Upper lobe of left lung (tissue), 6 donors: ENCODE measurements around the gene ABHD17A. TPM values are rescaled to one million over a fixed set of nuclear protein-coding genes. Genes with fewer than 3 reads are reported as not detected.

Source experiments
- ATAC-seq, 2 donors: fragments of 200-7000 bp; cut with Tn5 transposase; one replicate each; pipeline ENCODE4 v1.9.1; 2022; ENCODE audit warnings: mild to moderate bottlenecking in 2 of 2, moderate library complexity in 2 of 2; ENCODE audit not compliant: low FRiP score in 2 of 2
- DNase-seq, 2 donors: peaks; one replicate each; pipeline ENCODE4 v3.0.0-alpha.2; 2019 to 2020
- H3K27ac ChIP-seq, 4 donors: fragments of 200-600 bp; sonication (generic); one replicate each; pipeline ENCODE4 v1.5.1; 2016 to 2019
- H3K27me3 ChIP-seq, 4 donors: fragments of 200-600 bp; sonication (generic); one replicate each; pipeline ENCODE4 v1.5.1; 2017 to 2019
- H3K36me3 ChIP-seq, 4 donors: fragments of 200-600 bp; sonication (generic); one replicate each; pipeline ENCODE4 v1.5.1; 2016 to 2019
- H3K4me1 ChIP-seq, 4 donors: fragments of 200-600 bp; sonication (generic); one replicate each; pipeline ENCODE4 v1.5.1; 2018 to 2019
- H3K4me3 ChIP-seq, 4 donors: fragments of 200-600 bp; sonication (generic); one replicate each; pipeline ENCODE4 v1.5.1; 2017 to 2019; ENCODE audit warnings: mild to moderate bottlenecking in 2 of 4, moderate library complexity in 1 of 4
- H3K9me3 ChIP-seq, 4 donors: fragments of 200-600 bp; sonication (generic); one replicate each; pipeline ENCODE4 v1.5.1; 2018 to 2019
- EP300 ChIP-seq, 4 donors: sonication (generic); formaldehyde crosslinking; IDR thresholded peaks; one replicate each; pipeline ENCODE4 v1.5.1; 2017; ENCODE audit warnings: antibody characterized with exemption in 4 of 4, control low read depth in 2 of 4
- POLR2A ChIP-seq, 4 donors: fragments of 450-650 bp; IDR thresholded peaks; one replicate each; pipeline ENCODE4 v1.5.1; 2016 to 2017; ENCODE audit warnings: antibody characterized with exemption in 4 of 4, mild to moderate bottlenecking in 2 of 4
- POLR2AphosphoS5 ChIP-seq, 2 donors: sonication (generic); formaldehyde crosslinking; IDR thresholded peaks; one replicate each; pipeline ENCODE4 v1.5.1; 2017; ENCODE audit warnings: antibody characterized with exemption in 2 of 2
- WGBS, 2 donors: methylation state at CpG; one replicate each; pipeline ENCODE4 v1.1.5; 2017 to 2018; 5-methylcytosine and 5-hydroxymethylcytosine counted together
- total RNA-seq, 6 donors: library from RNA; depleted of rRNA in 4 of 6; stranded (reverse); fragments of >200 nt in 4 of 6; gene quantifications; one replicate each; pipeline versions ENCODE4 v1.1.0 to v1.2.1, GENCODE V29; 2016 to 2021
- TF ChIP-seq, protein P1 (sequence below), 6 experiments: fragments of 450-650 bp in 4 of 6; fragments of 200-600 bp in 2 of 6; sonication (generic) in 2 of 6; IDR thresholded peaks; one replicate each; pipeline ENCODE4 v1.5.1; 2016 to 2019; ENCODE audit warnings: antibody characterized with exemption in 6 of 6
- donor health status: DM: no; HTN: no; CAD: no; lungs with moderate emphysema.
- donor health status: DM: no; HTN: yes; CAD: no; lungs with severe emphysema.

The ABHD17A gene
- total RNA-seq, 6 donors from 2014 or later, result 63.4 to 143 (median 108) TPM

DNA sequence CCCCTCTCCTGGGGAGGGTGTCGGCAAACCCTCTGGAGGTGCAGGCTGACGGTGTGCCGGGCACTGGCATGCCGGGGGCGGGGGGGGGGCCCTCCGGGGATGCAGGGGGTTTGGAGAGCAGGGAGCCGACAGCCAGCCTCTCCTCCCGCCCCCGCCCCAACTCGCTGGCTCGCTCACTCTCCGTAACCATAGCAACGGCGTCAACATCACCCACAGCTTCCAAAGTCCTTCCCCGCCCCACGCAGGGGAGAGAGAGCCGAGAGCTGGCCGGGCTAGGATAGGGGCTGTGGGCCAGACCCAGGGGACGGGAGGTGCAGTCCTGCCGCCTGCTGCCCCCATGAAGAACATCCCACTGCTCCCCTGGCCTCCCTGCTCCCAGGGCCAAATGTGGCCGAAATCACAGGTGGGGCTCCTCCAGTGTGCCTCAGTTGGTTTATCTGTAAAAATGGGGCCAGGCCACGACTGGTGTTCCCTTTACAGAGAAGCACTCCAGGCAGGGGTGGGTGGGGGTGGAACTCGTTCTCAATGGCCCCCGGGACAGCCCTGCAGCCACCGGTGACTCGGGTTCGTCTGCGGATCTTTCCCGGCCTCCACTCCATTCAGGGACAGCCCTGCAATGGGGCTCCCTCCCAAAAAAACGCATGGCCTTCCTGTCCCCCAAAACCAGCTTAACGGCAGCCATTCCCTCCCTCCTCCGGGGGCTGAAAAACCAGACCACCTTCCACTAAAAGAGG, 25.1 kb downstream of the ABHD17A start:
- ATAC-seq (no peak), DNase-seq (no peak)
- Histone ChIP-seq H3K4me1 (peaks cover 60 to 83% (median 76%) of the 10 kb centered on the region in 4 donors), H3K27me3 (no peaks in the 10 kb centered on the region), H3K36me3 (no peaks in the 10 kb centered on the region), H3K27ac (peak overlapping the region in 3 of 4 donors; percentile 27 to 56 (median 49)), H3K4me3 (peak overlapping the region in 1 of 4 donors; percentile 6), H3K9me3 (no peaks in the 10 kb centered on the region)
- 37 to 64% methylated on average over 16 to 26 of the region's 32 CpGs for WGBS, 2 donors
- TF ChIP-seq EP300 (IDR thresholded peaks at IDR 0.05) (no peak), POLR2A (IDR thresholded peaks at IDR 0.05) (no peak), POLR2AphosphoS5 (IDR thresholded peaks at IDR 0.05) (no peak)
- TF ChIP-seq, protein P1, sequence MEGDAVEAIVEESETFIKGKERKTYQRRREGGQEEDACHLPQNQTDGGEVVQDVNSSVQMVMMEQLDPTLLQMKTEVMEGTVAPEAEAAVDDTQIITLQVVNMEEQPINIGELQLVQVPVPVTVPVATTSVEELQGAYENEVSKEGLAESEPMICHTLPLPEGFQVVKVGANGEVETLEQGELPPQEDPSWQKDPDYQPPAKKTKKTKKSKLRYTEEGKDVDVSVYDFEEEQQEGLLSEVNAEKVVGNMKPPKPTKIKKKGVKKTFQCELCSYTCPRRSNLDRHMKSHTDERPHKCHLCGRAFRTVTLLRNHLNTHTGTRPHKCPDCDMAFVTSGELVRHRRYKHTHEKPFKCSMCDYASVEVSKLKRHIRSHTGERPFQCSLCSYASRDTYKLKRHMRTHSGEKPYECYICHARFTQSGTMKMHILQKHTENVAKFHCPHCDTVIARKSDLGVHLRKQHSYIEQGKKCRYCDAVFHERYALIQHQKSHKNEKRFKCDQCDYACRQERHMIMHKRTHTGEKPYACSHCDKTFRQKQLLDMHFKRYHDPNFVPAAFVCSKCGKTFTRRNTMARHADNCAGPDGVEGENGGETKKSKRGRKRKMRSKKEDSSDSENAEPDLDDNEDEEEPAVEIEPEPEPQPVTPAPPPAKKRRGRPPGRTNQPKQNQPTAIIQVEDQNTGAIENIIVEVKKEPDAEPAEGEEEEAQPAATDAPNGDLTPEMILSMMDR (IDR thresholded peaks at IDR 0.05), result no peak

DNA sequence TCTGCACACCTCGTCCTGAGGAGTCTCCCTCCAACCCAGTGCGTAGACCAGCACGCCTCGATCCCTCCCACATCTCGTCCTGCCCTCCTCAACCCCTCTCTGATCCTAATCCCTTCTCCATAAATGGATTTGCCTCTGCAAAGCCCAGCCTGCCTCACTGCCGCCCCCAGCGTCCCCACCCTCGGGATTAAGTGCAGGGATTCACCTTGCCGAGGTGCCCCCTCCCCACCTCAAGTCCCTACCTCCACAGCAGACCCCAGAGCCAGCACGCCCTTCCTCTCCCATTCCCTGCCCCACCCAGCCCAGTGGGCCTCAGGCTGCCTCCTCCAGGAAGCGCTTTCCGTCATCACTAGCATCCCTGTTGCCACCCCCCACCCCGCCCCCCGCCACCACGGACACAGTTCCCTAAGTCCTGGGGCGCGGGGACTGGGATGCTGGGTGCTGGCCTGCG, 25.9 kb downstream of the ABHD17A start:
- no peak overlapping the region for H3K4me3 ChIP-seq
- WGBS, 2 donors, result 65 to 76% methylated on average over 14 to 18 of the region's 18 CpGs

DNA sequence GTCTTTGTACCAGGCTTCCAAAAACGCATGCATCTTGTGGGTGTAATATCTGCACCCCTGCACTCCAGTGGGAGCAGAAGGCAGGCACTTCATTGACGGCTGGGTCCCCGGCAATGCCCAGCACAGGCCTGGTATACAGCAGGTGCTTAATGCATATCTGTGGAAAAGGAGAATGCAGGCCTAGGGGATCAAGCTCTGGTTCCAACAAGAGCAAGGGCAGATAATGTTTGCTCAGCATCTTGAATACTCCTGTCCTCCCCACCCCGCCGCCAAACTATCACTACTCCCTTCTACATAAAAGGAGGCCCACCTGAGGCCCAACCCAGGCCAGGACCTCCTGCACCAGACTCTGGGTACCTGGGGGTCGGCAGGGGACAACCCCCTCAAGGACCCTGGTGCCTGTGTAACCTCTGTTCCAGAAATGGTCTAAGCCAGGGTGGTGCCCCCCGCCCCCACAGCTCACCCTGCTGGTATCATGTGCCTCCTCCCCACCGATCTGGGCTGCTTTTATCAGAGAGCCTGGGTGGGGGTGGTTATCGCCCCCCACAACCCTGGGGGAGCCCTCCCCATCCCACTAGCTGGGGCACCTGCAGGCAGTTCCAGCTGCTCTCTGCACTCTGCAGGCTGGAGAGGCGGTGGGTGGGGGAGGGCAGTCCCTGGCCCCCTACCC, 26.7 kb downstream of the ABHD17A start:
- Histone ChIP-seq H3K27me3 (no peaks in the 10 kb centered on the region), H3K4me3 (no peak overlapping the region), H3K9me3 (no peaks in the 10 kb centered on the region), H3K27ac (peak overlapping the region; percentile 93 to 95 (median 94)), H3K36me3 (peaks cover 0 to 4% (median 0%) of the 10 kb centered on the region in 4 donors), H3K4me1 (peaks cover 72 to 90% (median 87%) of the 10 kb centered on the region in 4 donors)
- ATAC-seq, result no peak
- DNase-seq, result no peak
- 64 to 72% methylated on average over 8 to 9 of the region's 10 CpGs for WGBS, 2 donors
- TF ChIP-seq POLR2AphosphoS5 (IDR thresholded peaks at IDR 0.05) (no peak), EP300 (IDR thresholded peaks at IDR 0.05) (no peak), POLR2A (IDR thresholded peaks at IDR 0.05) (no peak)
- TF ChIP-seq, protein P1 (IDR thresholded peaks at IDR 0.05), result no peak

More for the DNA sequence above, 25.9 kb downstream of the ABHD17A start:
- H3K27me3 ChIP-seq, result no peaks in the 10 kb centered on the region
- ATAC-seq, result no peak
- TF ChIP-seq POLR2AphosphoS5 (IDR thresholded peaks at IDR 0.05) (no peak), EP300 (IDR thresholded peaks at IDR 0.05) (no peak), POLR2A (IDR thresholded peaks at IDR 0.05) (no peak)
- TF ChIP-seq, protein P1 (IDR thresholded peaks at IDR 0.05), result no peak
- DNase-seq, result no peak
- H3K4me1 ChIP-seq, result peaks cover 63 to 83% (median 79%) of the 10 kb centered on the region in 4 donors
- no peaks in the 10 kb centered on the region for H3K9me3 ChIP-seq
- H3K27ac ChIP-seq, result peak overlapping the region in 3 of 4 donors; percentile 27 to 56 (median 49)
- peaks cover 0 to 1% (median 0%) of the 10 kb centered on the region in 4 donors for H3K36me3 ChIP-seq

DNA sequence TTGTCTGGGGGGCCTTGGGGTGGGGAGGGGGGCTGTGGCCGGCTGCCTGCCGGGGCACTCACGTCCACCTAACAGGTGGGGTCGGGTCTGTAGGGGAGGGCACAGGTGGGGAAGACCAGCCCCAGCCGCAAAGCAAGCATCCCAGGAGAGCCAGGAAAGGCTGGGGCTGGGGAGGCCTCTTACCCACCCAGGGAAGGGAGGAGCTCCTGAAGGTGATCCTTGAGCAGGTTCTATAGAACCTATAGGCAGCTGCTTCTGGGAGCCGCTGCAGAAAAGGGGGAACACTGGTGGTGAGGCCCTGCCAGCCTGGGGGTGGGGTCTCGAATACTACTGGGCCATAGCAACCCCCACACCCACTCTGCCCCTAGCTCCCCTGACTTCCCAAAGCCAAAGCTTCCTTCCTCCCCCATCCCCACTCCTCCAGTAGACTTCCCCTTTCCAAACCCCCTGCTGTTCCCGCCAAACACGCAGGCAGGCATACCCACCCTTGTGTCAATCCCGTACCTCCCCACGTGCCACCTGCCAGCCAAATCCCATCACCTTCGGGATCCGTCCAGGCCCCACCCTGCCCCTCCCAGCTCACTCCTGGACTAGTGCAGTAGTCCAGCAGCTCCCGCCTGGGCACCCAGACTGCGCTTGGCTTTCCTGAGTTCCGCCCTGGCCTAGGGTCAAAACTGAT, 27.5 kb downstream of the ABHD17A start:
- Histone ChIP-seq H3K27ac (peak overlapping the region; percentile 93 to 95 (median 94)), H3K36me3 (peaks cover 0 to 4% (median 0%) of the 10 kb centered on the region in 4 donors), H3K9me3 (no peaks in the 10 kb centered on the region), H3K27me3 (no peaks in the 10 kb centered on the region), H3K4me1 (peaks cover 77 to 98% (median 95%) of the 10 kb centered on the region in 4 donors), H3K4me3 (peak overlapping the region in 3 of 4 donors; percentile 47 to 60 (median 59))
- no peak for ATAC-seq
- 40 to 46% methylated on average over 10 to 15 of the region's 16 CpGs for WGBS, 2 donors
- no peak for DNase-seq
- TF ChIP-seq EP300 (IDR thresholded peaks at IDR 0.05) (no peak), POLR2AphosphoS5 (IDR thresholded peaks at IDR 0.05) (no peak), POLR2A (IDR thresholded peaks at IDR 0.05) (no peak)
- TF ChIP-seq, protein P1 (IDR thresholded peaks at IDR 0.05), result no peak
